ENCODE data around the gene LRRN4CL. TPM values are rescaled to one million over a fixed set of nuclear protein-coding genes. Genes with fewer than 3 reads are reported as not detected.
"Not testable (repeated sequence)": the region's sequence is repeated elsewhere in the genome, so short reads cannot be mapped to it uniquely, and the experiment has no call there.

Gene LRRN4CL
- total RNA-seq, 1 donor: 6.9 TPM

GRCh38 chr11:62677156-62677555 lies 12.2 kb downstream of the LRRN4CL start:
- no peak for DNase-seq (ENCODE audit: low read depth)
- TF ChIP-seq, protein P1, sequence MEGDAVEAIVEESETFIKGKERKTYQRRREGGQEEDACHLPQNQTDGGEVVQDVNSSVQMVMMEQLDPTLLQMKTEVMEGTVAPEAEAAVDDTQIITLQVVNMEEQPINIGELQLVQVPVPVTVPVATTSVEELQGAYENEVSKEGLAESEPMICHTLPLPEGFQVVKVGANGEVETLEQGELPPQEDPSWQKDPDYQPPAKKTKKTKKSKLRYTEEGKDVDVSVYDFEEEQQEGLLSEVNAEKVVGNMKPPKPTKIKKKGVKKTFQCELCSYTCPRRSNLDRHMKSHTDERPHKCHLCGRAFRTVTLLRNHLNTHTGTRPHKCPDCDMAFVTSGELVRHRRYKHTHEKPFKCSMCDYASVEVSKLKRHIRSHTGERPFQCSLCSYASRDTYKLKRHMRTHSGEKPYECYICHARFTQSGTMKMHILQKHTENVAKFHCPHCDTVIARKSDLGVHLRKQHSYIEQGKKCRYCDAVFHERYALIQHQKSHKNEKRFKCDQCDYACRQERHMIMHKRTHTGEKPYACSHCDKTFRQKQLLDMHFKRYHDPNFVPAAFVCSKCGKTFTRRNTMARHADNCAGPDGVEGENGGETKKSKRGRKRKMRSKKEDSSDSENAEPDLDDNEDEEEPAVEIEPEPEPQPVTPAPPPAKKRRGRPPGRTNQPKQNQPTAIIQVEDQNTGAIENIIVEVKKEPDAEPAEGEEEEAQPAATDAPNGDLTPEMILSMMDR (IDR thresholded peaks at IDR 0.05; ENCODE audit: insufficient read depth, low read depth, low read length): no peak
- no peak overlapping the region for H3K4me3 ChIP-seq (ENCODE audit: low read depth, low read length)

DNA sequence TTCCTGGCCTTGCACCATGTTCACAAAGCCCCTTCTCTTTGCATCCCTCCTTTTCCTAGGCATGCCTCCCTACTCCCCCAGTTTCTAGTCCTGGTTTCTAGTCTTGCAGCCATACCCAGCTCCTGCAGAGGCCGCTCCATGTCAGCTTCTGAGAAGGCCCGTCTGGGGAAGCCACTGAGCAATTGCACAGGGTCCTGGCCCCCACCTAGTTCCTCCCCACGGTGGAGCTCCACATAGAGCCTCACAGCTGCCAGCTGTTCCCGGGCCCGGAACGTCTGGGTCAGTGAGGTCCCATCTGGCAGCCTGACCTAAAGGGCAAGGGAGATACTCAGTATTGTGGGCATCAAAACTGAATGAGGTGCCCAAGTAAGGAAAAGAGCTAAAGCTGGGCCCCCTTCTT lies 12.6 kb downstream of the LRRN4CL start:
- TF ChIP-seq, protein P1 (IDR thresholded peaks at IDR 0.05; ENCODE audit: insufficient read depth, low read depth, low read length): no peak
- no peak for DNase-seq (ENCODE audit: low read depth)
- no peak overlapping the region for H3K4me3 ChIP-seq (ENCODE audit: low read depth, low read length)

GRCh38 chr11:62675415-62675814 lies 13.9 kb downstream of the LRRN4CL start:
- not testable (repeated sequence) for DNase-seq (ENCODE audit: low read depth)

GRCh38 chr11:62673196-62673525 lies 16.2 kb downstream of the LRRN4CL start:
- no peak overlapping the region for H3K4me3 ChIP-seq (ENCODE audit: low read depth, low read length)
- DNase-seq (ENCODE audit: low read depth): no peak
- TF ChIP-seq, protein P1 (IDR thresholded peaks at IDR 0.05; ENCODE audit: insufficient read depth, low read depth, low read length): no peak

More at GRCh38 chr11:62675415-62675814, 13.9 kb downstream of the LRRN4CL start:
- H3K4me3 ChIP-seq (ENCODE audit: low read depth, low read length): not testable (repeated sequence)

DNA sequence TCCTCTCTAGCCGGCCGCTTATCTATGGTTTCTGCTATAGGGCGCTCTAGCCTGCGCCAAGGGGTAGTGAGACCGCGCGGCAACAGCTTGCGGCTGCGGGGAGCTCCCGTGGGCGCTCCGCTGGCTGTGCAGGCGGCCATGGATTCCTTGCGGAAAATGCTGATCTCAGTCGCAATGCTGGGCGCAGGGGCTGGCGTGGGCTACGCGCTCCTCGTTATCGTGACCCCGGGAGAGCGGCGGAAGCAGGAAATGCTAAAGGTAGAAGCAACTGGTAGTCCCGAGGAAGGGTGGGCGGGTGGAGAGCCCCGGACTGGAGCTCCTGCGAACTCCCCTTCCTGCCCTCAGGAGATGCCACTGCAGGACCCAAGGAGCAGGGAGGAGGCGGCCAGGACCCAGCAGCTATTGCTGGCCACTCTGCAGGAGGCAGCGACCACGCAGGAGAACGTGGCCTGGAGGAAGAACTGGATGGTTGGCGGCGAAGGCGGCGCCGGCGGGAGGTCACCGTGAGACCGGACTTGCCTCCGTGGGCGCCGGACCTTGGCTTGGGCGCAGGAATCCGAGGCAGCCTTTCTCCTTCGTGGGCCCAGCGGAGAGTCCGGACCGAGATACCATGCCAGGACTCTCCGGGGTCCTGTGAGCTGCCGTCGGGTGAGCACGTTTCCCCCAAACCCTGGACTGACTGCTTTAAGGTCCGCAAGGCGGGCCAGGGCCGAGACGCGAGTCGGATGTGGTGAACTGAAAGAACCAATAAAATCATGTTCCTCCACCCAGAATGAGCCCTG lies 17.5 kb downstream of the LRRN4CL start, which contains the start of the genes LBHD1 and UQCC3:
LBHD1 (minus strand) TSS at position 660 of the 782 bp plus-strand sequence. CDS start 2,236 bp downstream, outside the sequence.
UQCC3 (plus strand) TSS at position 66 of the 782 bp plus-strand sequence; CDS start at position 139, 73 bp downstream.
- DNase-seq (ENCODE audit: low read depth): peak; percentile 81
- peak within 1 kb of the TSS; percentile 83 for H3K4me3 ChIP-seq (ENCODE audit: low read depth, low read length)
- TF ChIP-seq, protein P1 (IDR thresholded peaks at IDR 0.05; ENCODE audit: insufficient read depth, low read depth, low read length): no peak

DNA sequence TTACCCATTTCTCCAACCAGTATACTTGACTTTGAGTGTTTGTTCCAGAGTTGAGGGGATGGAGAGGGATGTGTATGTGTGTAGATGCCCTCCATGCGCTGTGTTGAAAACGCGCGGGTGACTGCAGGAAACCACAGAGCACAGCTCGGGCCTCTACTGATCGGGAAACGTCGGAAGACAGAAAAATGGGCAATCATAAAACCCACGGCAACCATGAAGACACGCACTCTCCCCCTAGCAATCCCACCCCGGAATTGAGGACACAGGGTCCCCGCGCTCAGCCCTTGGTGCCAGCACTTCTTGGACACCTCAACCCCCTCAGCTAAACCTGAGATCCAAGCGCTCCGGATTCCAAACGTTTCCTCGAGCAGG lies 18.1 kb downstream of the LRRN4CL start:
- TF ChIP-seq, protein P1 (IDR thresholded peaks at IDR 0.05; ENCODE audit: insufficient read depth, low read depth, low read length): no peak
- peak overlapping the region; percentile 83 for H3K4me3 ChIP-seq (ENCODE audit: low read depth, low read length)
- peak; percentile 63 for DNase-seq (ENCODE audit: low read depth)

GRCh38 chr11:62669420-62670161 lies 19.7 kb downstream of the LRRN4CL start:
- no peak overlapping the region for H3K4me3 ChIP-seq (ENCODE audit: low read depth, low read length)
- TF ChIP-seq, protein P1 (IDR thresholded peaks at IDR 0.05; ENCODE audit: insufficient read depth, low read depth, low read length): no peak
- no peak for DNase-seq (ENCODE audit: low read depth)
